ENCODE data around the gene SORT1. TPM values are rescaled to one million over a fixed set of nuclear protein-coding genes. Genes with fewer than 3 reads are reported as not detected.

The SORT1 gene
- total RNA-seq, 2 donors from 2014 or later = 1.5 to 1.8 TPM

DNA sequence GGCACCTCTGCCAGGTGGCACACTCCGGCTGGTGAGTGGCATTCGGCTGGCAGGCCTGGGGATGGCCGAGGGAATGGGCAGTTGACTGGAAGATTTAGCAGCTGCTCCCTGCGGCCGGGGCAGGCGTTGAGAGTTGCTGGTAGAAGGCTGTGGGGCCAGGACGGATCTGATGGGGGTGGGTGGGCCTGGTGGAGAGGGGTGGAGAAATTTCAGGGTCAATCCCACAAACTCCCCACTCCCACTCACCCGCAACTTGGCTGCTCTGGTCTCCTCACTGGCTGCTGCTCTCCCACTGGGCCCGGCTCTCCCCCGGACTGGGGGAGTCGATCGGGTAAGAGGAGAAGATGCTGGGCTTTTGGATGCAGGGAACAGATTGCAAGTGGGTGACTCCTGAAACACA, 116.9 kb downstream of the SORT1 start:
- no peak overlapping the region for H3K27ac Mint-ChIP-seq
- peaks cover 0 to 8% of the 10 kb centered on the region in 2 donors for H3K36me3 Mint-ChIP-seq
- DNase-seq (ENCODE audit: low spot score in 2 of 2) (no peak), ATAC-seq (no peak)
- H3K9me3 Mint-ChIP-seq = no peaks in the 10 kb centered on the region

GRCh38 chr1:109279615-109280278, 118.0 kb downstream of the SORT1 start:
- ATAC-seq = no peak

GRCh38 chr1:109277434-109278204, 120.1 kb downstream of the SORT1 start:
- H3K27ac Mint-ChIP-seq = no peak overlapping the region
- DNase-seq (ENCODE audit: low spot score in 2 of 2) = peak; percentile 72 to 77

More at GRCh38 chr1:109279615-109280278, 118.0 kb downstream of the SORT1 start:
- H3K27ac Mint-ChIP-seq = no peak overlapping the region
- H3K9me3 Mint-ChIP-seq = no peaks in the 10 kb centered on the region
- peaks cover 0 to 8% of the 10 kb centered on the region in 2 donors for H3K36me3 Mint-ChIP-seq
- no peak for DNase-seq (ENCODE audit: low spot score in 2 of 2)

DNA sequence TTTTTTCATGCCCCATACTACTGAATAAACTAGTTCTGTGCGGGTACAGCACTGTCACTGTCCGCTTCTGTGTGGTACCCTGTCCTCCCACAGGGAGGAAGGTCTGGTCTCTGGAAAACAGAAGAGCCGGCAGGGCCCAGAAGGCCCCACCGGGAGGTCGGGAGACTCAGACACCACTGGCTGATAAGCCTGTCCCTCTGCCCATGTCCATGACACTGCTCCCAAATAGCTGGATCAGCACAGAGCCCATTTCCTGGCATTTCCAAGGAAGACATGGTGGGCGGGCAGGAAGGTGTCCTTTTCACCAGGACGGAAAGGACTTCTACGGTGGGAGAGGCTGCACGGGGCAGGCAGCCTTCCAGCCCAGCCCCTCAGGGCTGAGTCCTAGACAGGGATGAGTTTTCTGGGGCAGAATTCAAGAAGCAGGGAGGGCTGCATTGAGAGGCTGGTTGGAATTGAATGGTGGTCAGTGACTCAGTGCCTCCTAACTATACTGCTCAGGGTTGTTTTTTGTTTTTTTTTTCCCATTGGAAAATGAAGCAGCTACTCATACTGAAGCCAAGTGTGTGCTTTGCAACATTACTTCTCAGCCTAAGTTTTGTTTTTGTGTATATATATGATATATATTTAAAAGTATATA, 121.9 kb downstream of the SORT1 start:
- no peak for DNase-seq (ENCODE audit: low spot score in 2 of 2)
- no peaks in the 10 kb centered on the region for H3K9me3 Mint-ChIP-seq

More at GRCh38 chr1:109277434-109278204, 120.1 kb downstream of the SORT1 start:
- ATAC-seq = peak; percentile 81 to 82
- H3K36me3 Mint-ChIP-seq = peaks cover 0 to 2% of the 10 kb centered on the region in 2 donors
- no peaks in the 10 kb centered on the region for H3K9me3 Mint-ChIP-seq

DNA sequence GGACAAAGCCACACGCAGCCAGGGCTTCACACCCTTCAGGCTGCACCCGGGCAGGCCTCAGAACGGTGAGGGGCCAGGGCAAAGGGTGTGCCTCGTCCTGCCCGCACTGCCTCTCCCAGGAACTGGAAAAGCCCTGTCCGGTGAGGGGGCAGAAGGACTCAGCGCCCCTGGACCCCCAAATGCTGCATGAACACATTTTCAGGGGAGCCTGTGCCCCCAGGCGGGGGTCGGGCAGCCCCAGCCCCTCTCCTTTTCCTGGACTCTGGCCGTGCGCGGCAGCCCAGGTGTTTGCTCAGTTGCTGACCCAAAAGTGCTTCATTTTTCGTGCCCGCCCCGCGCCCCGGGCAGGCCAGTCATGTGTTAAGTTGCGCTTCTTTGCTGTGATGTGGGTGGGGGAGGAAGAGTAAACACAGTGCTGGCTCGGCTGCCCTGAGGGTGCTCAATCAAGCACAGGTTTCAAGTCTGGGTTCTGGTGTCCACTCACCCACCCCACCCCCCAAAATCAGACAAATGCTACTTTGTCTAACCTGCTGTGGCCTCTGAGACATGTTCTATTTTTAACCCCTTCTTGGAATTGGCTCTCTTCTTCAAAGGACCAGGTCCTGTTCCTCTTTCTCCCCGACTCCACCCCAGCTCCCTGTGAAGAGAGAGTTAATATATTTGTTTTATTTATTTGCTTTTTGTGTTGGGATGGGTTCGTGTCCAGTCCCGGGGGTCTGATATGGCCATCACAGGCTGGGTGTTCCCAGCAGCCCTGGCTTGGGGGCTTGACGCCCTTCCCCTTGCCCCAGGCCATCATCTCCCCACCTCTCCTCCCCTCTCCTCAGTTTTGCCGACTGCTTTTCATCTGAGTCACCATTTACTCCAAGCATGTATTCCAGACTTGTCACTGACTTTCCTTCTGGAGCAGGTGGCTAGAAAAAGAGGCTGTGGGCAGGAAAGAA, 122.9 kb downstream of the SORT1 start:
- Mint-ChIP-seq H3K9me3 (no peaks in the 10 kb centered on the region), H3K36me3 (no peaks in the 10 kb centered on the region), H3K27ac (peak overlapping the region in 1 of 2 donors; percentile 50)
- DNase-seq (ENCODE audit: low spot score in 2 of 2) = no peak
- ATAC-seq = no peak

More for the DNA sequence above, 121.9 kb downstream of the SORT1 start:
- no peak for ATAC-seq
- no peaks in the 10 kb centered on the region for H3K36me3 Mint-ChIP-seq
- H3K27ac Mint-ChIP-seq = peak overlapping the region in 1 of 2 donors; percentile 50

DNA sequence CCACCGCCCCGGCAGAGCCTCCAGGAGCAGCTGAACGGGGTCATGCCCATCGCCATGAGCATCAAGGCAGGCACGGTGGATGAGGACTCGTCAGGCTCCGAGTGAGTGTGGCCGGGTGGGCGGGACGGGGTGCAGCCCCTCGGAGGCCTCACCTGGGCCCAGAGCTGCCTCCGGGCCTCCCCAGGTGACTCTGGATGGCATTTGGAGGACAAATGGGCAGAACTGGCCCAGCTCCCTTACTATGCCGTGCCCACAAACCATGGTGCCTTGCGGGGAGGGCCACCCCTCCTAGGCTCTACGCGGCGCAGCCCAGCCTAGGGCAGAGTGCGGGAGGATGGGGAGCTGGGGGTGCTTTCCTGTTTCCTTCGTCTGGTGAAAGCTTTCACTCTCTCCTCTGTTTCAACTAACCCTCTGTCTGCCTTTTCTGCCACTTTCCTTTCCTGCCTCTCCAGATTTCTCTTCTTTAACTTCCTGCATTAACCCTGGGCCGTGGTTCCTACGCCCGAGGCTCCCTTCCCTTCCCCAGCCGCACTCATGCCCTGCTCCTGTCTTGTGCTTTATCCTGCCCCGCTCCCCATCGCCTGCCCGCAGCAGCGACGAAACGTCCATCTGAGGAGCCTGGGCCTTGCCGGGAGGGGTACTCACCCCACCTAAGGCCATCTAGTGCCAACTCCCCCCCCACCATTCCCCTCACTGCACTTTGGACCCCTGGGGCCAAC, 124.0 kb downstream of the SORT1 start:
- no peaks in the 10 kb centered on the region for H3K36me3 Mint-ChIP-seq
- H3K9me3 Mint-ChIP-seq = no peaks in the 10 kb centered on the region
- H3K27ac Mint-ChIP-seq = peak overlapping the region in 1 of 2 donors; percentile 7
- DNase-seq (ENCODE audit: low spot score in 2 of 2) (no peak), ATAC-seq (no peak)

DNA sequence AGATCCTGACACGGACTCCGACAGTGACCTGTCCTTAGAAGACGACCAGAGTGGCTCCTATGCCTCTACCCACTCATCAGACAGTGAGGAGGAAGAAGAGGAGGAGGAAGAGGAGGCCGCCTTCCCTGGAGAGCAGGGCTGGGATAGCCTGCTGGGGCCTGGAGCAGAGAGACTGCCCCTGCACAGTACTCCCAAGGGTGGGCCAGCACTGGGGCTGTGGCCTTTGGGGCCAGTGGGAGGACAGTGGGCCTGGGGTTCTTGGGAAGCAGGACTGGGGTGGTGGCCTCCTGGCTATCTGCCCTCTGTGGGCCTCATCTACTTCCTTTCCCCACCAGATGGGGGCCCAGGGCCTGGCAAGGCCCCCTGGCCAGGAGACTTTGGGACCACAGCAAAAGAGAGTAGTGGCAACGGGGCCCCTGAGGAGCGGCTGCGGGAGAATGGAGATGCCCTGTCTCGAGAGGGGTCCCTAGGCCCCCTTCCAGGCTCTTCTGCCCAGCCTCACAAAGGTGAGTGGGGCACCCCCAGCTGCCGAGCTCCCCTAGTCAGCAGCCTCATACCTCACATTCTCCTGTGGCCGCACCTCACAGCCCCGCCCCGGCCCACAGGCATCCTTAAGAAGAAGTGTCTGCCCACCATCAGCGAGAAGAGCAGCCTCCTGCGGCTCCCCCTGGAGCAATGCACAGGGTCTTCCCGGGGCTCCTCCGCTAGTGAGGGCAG, 124.7 kb downstream of the SORT1 start:
- ATAC-seq = no peak
- Mint-ChIP-seq H3K27ac (no peak overlapping the region), H3K9me3 (no peaks in the 10 kb centered on the region), H3K36me3 (no peaks in the 10 kb centered on the region)
- DNase-seq (ENCODE audit: low spot score in 2 of 2) = no peak

DNA sequence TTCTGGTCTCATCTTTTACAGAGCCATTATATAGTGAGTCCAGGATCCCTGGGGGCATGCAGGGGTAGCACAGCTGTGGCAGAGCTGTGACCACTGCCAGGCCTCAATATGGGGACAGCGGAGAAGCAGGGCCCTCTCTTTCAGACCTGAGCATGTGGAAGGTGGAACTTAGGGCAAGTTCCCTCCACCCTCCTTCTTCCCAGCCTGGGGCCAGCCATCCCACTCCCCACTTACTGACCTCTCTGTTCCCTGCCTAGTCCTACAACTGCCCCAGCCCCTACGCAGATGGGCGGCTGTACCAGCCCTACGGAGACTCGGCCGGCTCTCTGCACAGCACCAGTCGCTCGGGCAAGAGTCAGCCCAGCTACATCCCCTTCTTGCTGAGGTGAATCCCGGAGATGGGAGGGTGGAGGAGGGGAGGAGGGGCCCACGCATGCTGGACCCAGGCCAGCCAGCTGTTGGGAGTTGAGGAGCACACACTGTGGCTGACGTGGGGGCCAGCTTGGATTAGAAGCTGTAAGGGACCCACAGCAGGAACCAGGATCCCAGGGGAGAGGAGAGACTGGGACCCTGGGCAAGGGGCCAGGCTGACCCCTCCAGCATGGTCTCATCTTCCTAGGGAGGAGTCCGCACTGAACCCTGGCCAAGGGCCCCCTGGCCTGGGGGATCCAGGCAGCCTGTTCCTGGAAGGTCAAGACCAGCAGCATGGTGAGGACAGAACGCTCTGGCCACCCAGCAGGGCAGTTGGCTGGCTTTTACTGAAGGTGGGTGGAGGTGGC, 125.5 kb downstream of the SORT1 start:
- Mint-ChIP-seq H3K36me3 (no peaks in the 10 kb centered on the region), H3K27ac (no peak overlapping the region), H3K9me3 (no peaks in the 10 kb centered on the region)
- no peak for ATAC-seq
- no peak for DNase-seq (ENCODE audit: low spot score in 2 of 2)

- Mint-ChIP-seq H3K9me3 (no peaks in the 10 kb centered on the region), H3K27ac (peak overlapping the region in 1 of 2 donors; percentile 45), H3K36me3 (no peaks in the 10 kb centered on the region)
- ATAC-seq (no peak), DNase-seq (ENCODE audit: low spot score in 2 of 2) (no peak)
Observed at GRCh38 chr1:109271458-109271857, 126.3 kb downstream of the SORT1 start.

- H3K9me3 Mint-ChIP-seq = no peaks in the 10 kb centered on the region
- no peak for DNase-seq (ENCODE audit: low spot score in 2 of 2)
- H3K36me3 Mint-ChIP-seq = no peaks in the 10 kb centered on the region
- ATAC-seq = no peak
- H3K27ac Mint-ChIP-seq = peak overlapping the region; percentile 9 to 29
Observed at GRCh38 chr1:109270623-109271317, 126.9 kb downstream of the SORT1 start.

DNA sequence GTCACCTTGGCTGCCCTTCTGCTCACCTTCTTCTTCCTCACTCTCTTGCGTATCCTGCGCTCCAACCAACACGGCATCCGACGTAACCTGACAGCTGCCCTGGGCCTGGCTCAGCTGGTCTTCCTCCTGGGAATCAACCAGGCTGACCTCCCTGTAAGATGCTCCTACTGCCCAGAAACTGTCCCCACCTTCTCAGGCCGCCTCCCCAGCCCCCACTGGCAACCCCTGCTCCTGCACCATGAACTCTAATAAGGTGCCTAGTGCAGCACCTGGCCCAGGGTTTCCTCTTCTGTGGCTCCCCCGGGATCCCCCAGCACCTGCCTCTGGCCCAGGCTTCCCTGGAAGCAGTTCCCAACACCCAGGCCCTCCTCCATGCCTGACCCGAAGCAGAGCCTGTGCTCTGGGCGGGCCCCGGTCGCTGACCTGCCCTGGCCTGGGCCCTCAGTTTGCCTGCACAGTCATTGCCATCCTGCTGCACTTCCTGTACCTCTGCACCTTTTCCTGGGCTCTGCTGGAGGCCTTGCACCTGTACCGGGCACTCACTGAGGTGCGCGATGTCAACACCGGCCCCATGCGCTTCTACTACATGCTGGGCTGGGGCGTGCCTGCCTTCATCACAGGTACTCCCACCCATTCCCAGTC, 127.6 kb downstream of the SORT1 start:
- ATAC-seq = no peak
- H3K9me3 Mint-ChIP-seq = no peaks in the 10 kb centered on the region
- DNase-seq (ENCODE audit: low spot score in 2 of 2) = no peak
- H3K36me3 Mint-ChIP-seq = no peaks in the 10 kb centered on the region
- H3K27ac Mint-ChIP-seq = peak overlapping the region; percentile 9 to 29

GRCh38 chr1:109269212-109269980, 128.3 kb downstream of the SORT1 start:
- no peak overlapping the region for H3K27ac Mint-ChIP-seq
- DNase-seq (ENCODE audit: low spot score in 2 of 2) (no peak), ATAC-seq (no peak)
- no peaks in the 10 kb centered on the region for H3K36me3 Mint-ChIP-seq
- H3K9me3 Mint-ChIP-seq = no peaks in the 10 kb centered on the region
